Upper lobe of left lung (tissue), 6 donors: Measurements from ENCODE around the gene KCNT1. TPM values are rescaled to one million over a fixed set of nuclear protein-coding genes. Genes with fewer than 3 reads are reported as not detected.

Experiments used
- ATAC-seq, 2 donors: fragments of 200-7000 bp; cut with Tn5 transposase; one replicate each; pipeline ENCODE4 v1.9.1; 2022; ENCODE audit warnings: mild to moderate bottlenecking in 2 of 2, moderate library complexity in 2 of 2; ENCODE audit not compliant: low FRiP score in 2 of 2
- DNase-seq, 2 donors: peaks; one replicate each; pipeline ENCODE4 v3.0.0-alpha.2; 2019 to 2020
- H3K27ac ChIP-seq, 4 donors: fragments of 200-600 bp; sonication (generic); one replicate each; pipeline ENCODE4 v1.5.1; 2016 to 2019
- H3K27me3 ChIP-seq, 4 donors: fragments of 200-600 bp; sonication (generic); one replicate each; pipeline ENCODE4 v1.5.1; 2017 to 2019
- H3K36me3 ChIP-seq, 4 donors: fragments of 200-600 bp; sonication (generic); one replicate each; pipeline ENCODE4 v1.5.1; 2016 to 2019
- H3K4me1 ChIP-seq, 4 donors: fragments of 200-600 bp; sonication (generic); one replicate each; pipeline ENCODE4 v1.5.1; 2018 to 2019
- H3K4me3 ChIP-seq, 4 donors: fragments of 200-600 bp; sonication (generic); one replicate each; pipeline ENCODE4 v1.5.1; 2017 to 2019; ENCODE audit warnings: mild to moderate bottlenecking in 2 of 4, moderate library complexity in 1 of 4
- H3K9me3 ChIP-seq, 4 donors: fragments of 200-600 bp; sonication (generic); one replicate each; pipeline ENCODE4 v1.5.1; 2018 to 2019
- EP300 ChIP-seq, 4 donors: sonication (generic); formaldehyde crosslinking; IDR thresholded peaks; one replicate each; pipeline ENCODE4 v1.5.1; 2017; ENCODE audit warnings: antibody characterized with exemption in 4 of 4, control low read depth in 2 of 4
- POLR2A ChIP-seq, 4 donors: fragments of 450-650 bp; IDR thresholded peaks; one replicate each; pipeline ENCODE4 v1.5.1; 2016 to 2017; ENCODE audit warnings: antibody characterized with exemption in 4 of 4, mild to moderate bottlenecking in 2 of 4
- POLR2AphosphoS5 ChIP-seq, 2 donors: sonication (generic); formaldehyde crosslinking; IDR thresholded peaks; one replicate each; pipeline ENCODE4 v1.5.1; 2017; ENCODE audit warnings: antibody characterized with exemption in 2 of 2
- WGBS, 2 donors: methylation state at CpG; one replicate each; pipeline ENCODE4 v1.1.5; 2017 to 2018; 5-methylcytosine and 5-hydroxymethylcytosine counted together
- total RNA-seq, 6 donors: library from RNA; depleted of rRNA in 4 of 6; stranded (reverse); fragments of >200 nt in 4 of 6; gene quantifications; one replicate each; pipeline versions ENCODE4 v1.1.0 to v1.2.1, GENCODE V29; 2016 to 2021
- TF ChIP-seq, protein P1 (sequence below), 6 experiments: fragments of 450-650 bp in 4 of 6; fragments of 200-600 bp in 2 of 6; sonication (generic) in 2 of 6; IDR thresholded peaks; one replicate each; pipeline ENCODE4 v1.5.1; 2016 to 2019; ENCODE audit warnings: antibody characterized with exemption in 6 of 6
- donor health status: DM: no; HTN: no; CAD: no; lungs with moderate emphysema.
- donor health status: DM: no; HTN: yes; CAD: no; lungs with severe emphysema.

KCNT1 gene
- total RNA-seq, 6 donors from 2014 or later = 0.11 to 1.0 (median 0.31) TPM; not detected in 2

DNA sequence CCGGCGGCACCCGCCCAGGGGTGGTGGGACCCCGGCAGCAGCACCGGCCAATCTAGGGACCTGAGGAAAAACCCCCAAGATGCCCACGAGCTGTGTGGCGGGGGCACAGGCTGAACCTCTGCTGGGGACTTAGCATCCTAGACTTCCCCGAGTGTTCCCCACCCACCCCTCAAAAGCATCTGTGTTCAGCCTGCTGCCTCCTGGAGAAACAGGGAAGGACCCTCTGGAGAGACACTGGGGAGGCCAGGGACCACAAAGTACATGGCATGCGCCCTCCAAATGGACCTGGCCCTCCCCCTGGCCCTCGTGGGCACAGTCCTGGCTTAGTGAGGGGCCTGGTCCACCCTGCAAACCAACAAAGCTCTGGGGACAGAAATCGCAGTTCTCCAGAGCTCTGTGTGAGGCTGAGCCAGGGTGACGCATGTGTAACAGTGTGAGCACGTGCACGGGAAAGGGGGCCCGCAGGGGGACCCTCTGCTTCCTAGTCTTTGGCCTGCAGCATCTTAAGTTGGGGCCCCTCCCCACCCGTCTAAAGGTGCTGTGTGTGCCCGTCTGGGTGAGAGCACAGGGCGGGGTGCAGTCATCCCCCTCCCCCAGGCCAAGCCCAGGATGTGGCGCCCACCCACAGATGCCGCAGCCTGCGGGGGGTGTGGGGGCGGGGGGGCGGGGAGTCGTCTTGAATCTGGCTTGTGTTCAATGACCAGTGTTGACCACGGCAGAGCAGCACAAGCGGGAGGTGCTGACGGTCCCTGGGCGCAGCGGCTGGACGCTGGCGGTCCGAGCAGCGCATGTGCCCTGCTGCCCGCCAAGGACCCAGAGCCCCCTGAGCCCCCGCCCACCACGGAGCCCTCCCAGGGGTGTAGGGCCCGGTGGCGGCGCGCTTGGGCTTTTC, 672 bp upstream of the KCNT1 start:
- H3K27me3 ChIP-seq = peaks cover 0 to 30% (median 7%) of the 10 kb centered on the region in 4 donors
- no peaks in the 10 kb centered on the region for H3K36me3 ChIP-seq
- no peaks in the 10 kb centered on the region for H3K9me3 ChIP-seq
- H3K4me3 ChIP-seq = peak overlapping the region in 2 of 4 donors; percentile 22 to 23
- ATAC-seq = no peak
- TF ChIP-seq POLR2A (IDR thresholded peaks at IDR 0.05) = no peak
- no peak for TF ChIP-seq EP300 (IDR thresholded peaks at IDR 0.05)
- TF ChIP-seq POLR2AphosphoS5 (IDR thresholded peaks at IDR 0.05) = no peak
- TF ChIP-seq, protein P1, sequence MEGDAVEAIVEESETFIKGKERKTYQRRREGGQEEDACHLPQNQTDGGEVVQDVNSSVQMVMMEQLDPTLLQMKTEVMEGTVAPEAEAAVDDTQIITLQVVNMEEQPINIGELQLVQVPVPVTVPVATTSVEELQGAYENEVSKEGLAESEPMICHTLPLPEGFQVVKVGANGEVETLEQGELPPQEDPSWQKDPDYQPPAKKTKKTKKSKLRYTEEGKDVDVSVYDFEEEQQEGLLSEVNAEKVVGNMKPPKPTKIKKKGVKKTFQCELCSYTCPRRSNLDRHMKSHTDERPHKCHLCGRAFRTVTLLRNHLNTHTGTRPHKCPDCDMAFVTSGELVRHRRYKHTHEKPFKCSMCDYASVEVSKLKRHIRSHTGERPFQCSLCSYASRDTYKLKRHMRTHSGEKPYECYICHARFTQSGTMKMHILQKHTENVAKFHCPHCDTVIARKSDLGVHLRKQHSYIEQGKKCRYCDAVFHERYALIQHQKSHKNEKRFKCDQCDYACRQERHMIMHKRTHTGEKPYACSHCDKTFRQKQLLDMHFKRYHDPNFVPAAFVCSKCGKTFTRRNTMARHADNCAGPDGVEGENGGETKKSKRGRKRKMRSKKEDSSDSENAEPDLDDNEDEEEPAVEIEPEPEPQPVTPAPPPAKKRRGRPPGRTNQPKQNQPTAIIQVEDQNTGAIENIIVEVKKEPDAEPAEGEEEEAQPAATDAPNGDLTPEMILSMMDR (IDR thresholded peaks at IDR 0.05) = no peak
- peak in 1 of 2 donors; percentile 36 for DNase-seq
- H3K27ac ChIP-seq = no peak overlapping the region
- 29 to 100% methylated on average over 1 to 24 of the region's 40 CpGs for WGBS, 2 donors
- peaks cover 11 to 12% (median 12%) of the 10 kb centered on the region in 4 donors for H3K4me1 ChIP-seq

DNA sequence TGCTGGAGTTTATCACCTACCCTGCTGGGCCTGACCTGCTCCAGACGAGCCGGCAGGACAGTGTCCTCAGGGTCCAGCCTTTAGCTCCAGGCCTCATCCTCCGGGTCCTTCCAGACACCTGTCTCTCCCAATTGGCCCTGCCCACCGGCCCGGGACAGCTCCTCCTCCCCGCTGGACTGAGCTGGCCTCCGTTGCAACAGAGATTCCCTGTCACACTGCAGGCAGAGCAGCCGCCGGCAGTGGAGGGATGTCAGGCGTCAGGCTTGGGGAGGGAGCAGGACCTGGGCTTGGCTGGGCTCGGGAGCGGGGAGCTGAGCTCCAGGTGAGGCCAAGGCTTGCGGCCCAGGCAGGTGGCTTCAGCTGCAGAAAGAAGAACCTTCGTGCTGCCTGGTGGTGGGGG, 1.7 kb downstream of the KCNT1 start:
- no peak for ATAC-seq
- H3K27me3 ChIP-seq = peaks cover 0 to 30% (median 7%) of the 10 kb centered on the region in 4 donors
- no peak overlapping the region for H3K4me3 ChIP-seq
- no peaks in the 10 kb centered on the region for H3K9me3 ChIP-seq
- peak in 1 of 2 donors; percentile 63 for DNase-seq
- no peaks in the 10 kb centered on the region for H3K36me3 ChIP-seq
- 31 to 40% methylated on average over 1 to 14 of the region's 14 CpGs for WGBS, 2 donors
- no peak for TF ChIP-seq EP300 (IDR thresholded peaks at IDR 0.05)
- H3K4me1 ChIP-seq = peaks cover 11 to 12% (median 12%) of the 10 kb centered on the region in 4 donors
- H3K27ac ChIP-seq = no peak overlapping the region

DNA sequence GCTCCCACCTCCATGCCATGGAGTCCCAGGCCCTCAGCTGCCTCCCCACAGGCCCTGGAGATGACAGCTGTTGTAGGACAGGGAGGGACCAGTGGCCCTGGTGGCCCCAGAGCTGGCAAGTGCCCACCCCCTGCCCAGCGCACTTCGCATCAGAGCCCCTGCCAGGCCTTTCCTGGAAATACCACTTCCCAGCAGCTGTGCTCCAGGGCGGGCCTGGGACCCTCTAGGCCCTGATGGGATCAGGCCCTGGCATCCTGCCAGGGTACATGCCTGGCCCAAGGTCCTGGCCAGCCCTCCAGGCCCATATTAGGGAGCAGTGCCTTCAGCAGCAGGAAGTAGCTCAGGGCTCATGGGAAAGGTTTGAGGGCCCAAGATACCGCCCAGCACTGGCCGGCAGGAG, 2.5 kb downstream of the KCNT1 start:
- Histone ChIP-seq H3K4me3 (no peak overlapping the region), H3K9me3 (no peaks in the 10 kb centered on the region), H3K27ac (no peak overlapping the region), H3K27me3 (peaks cover 0 to 30% (median 7%) of the 10 kb centered on the region in 4 donors), H3K4me1 (peaks cover 11 to 12% (median 12%) of the 10 kb centered on the region in 4 donors), H3K36me3 (no peaks in the 10 kb centered on the region)
- ATAC-seq (no peak), DNase-seq (peak in 1 of 2 donors; percentile 71)
- 63% methylated on average over 5 of the region's 5 CpGs; no CpG with 5 or more reads in 1 of the 2 donors for WGBS, 2 donors
- TF ChIP-seq POLR2AphosphoS5 (IDR thresholded peaks at IDR 0.05) (no peak), POLR2A (IDR thresholded peaks at IDR 0.05) (no peak), EP300 (IDR thresholded peaks at IDR 0.05) (no peak)
- TF ChIP-seq, protein P1 (IDR thresholded peaks at IDR 0.05) = no peak

DNA sequence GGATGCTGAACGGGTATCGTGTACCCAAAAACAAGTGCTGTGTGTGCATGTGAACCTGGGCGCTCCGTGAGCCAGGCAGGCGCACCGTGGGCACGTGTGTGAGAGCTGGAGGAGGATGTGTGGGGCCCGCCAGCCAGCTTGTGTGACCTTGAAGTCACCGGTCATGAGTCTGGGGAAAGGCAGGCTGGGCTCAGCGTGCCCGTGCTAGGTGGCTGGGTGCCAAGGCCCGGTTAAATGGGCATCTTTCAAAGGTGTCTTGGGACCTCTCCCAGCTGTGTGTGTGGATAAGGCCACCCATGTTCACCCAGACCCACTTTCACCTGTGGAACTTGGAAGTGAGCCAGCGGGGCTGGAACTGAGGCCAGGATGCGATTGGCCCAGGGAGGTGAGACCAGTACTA, 3.4 kb downstream of the KCNT1 start:
- WGBS, 2 donors = 66 to 75% methylated on average over 8 to 14 of the region's 14 CpGs
- H3K4me1 ChIP-seq = peaks cover 11 to 12% (median 12%) of the 10 kb centered on the region in 4 donors
- TF ChIP-seq POLR2AphosphoS5 (IDR thresholded peaks at IDR 0.05) = no peak
- TF ChIP-seq EP300 (IDR thresholded peaks at IDR 0.05) = no peak
- no peak overlapping the region for H3K27ac ChIP-seq
- H3K27me3 ChIP-seq = peaks cover 0 to 30% (median 7%) of the 10 kb centered on the region in 4 donors
- peak in 1 of 2 donors; percentile 55 for DNase-seq
- H3K36me3 ChIP-seq = no peaks in the 10 kb centered on the region
- ATAC-seq = no peak
- H3K9me3 ChIP-seq = no peaks in the 10 kb centered on the region
- H3K4me3 ChIP-seq = no peak overlapping the region

DNA sequence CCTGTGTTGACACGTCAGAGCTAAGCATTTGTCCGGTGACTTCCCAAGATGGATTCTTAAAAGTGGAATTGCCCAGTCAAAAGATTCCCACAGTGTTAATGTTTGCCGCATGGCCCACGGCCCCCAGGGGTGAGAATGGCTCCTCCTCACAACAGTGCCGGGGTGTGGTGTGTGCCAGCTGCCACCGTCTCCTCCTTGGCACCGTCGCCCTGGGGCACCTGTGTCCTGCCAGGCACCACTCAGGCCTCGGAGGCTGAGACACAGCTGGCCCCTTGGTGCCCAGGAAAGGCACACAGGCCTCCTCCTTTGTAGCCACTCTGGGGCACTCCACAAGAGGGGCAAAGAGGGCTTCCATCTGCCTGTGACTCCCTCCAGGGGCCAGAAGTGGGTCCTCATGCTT, 4.3 kb downstream of the KCNT1 start:
- peak in 1 of 2 donors; percentile 59 for DNase-seq
- WGBS, 2 donors = 53 to 77% methylated on average over 2 to 9 of the region's 9 CpGs
- H3K27ac ChIP-seq = no peak overlapping the region
- H3K9me3 ChIP-seq = no peaks in the 10 kb centered on the region
- peaks cover 0 to 28% (median 7%) of the 10 kb centered on the region in 4 donors for H3K27me3 ChIP-seq
- TF ChIP-seq POLR2AphosphoS5 (IDR thresholded peaks at IDR 0.05) = no peak
- no peak for ATAC-seq
- H3K36me3 ChIP-seq = no peaks in the 10 kb centered on the region
- no peak overlapping the region for H3K4me3 ChIP-seq
- peaks cover 11 to 12% (median 12%) of the 10 kb centered on the region in 4 donors for H3K4me1 ChIP-seq

DNA sequence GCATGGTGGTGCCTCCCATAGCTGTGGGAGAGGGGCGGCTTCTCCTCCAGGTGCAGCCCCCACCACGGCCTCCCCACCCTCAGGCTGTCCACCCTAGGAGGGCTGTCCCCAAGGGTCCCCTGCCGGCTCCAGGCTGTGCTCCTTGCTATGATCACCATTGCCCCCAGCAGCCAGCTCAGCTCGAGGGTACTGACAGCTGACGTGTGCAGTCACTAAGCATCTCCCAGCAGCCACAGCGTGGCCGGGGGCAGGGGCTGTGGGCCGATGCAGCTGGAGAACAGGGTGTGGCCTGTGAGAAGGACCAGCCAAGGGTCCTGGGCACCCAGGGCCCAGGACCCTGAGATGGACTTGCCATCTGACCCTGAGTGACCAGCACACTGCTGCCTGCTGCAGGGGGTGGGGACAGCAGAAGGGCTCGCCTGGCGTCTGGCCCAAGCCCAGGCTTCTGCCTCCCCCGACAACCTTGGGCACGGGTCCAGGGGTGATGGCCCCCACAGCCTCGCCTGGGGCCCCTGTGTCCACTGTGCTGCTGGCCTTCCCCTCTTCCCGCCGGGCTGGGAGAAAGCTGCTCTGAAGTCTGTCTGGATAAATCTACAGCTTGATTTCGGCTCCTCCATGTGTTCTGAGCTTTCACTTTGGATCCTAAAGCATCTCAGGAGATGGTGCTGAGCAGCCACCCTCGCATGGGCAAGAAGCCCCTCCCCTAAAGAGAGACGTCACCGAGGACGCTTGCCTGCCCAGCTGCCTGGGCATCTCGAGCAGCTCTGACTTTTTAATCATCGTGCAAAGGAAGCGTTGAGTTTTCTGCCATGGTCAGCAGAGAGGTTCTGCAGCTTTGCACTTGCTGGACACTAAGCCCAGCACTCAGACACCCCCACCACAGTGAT, 5.5 kb downstream of the KCNT1 start:
- Histone ChIP-seq H3K9me3 (no peaks in the 10 kb centered on the region), H3K36me3 (no peaks in the 10 kb centered on the region), H3K4me1 (peaks cover under 1 to 2% (median under 1%) of the 10 kb centered on the region in 4 donors), H3K27ac (no peak overlapping the region), H3K4me3 (no peak overlapping the region), H3K27me3 (peaks cover 0 to 16% (median 5%) of the 10 kb centered on the region in 4 donors)
- DNase-seq (peak in 1 of 2 donors; percentile 56), ATAC-seq (no peak)
- TF ChIP-seq POLR2A (IDR thresholded peaks at IDR 0.05) (no peak), EP300 (IDR thresholded peaks at IDR 0.05) (no peak), POLR2AphosphoS5 (IDR thresholded peaks at IDR 0.05) (no peak)
- TF ChIP-seq, protein P1 (IDR thresholded peaks at IDR 0.05) = no peak
- 34 to 83% methylated on average over 1 to 21 of the region's 23 CpGs for WGBS, 2 donors
